OCI-LY1 (cell line): ENCODE measurements around the gene STK31.

Source experiments
- CTCF ChIP-seq: fragments of 200-600 bp; sonication (generic), shearing (Covaris generic); IDR thresholded peaks from 2 replicates; pipeline ENCODE4 v1.5.1; 2017; ENCODE audit warnings: mild to moderate bottlenecking, antibody characterized with exemption, low read length, moderate library complexity, mixed read lengths
- EZH2 ChIP-seq: fragments of 200-600 bp; sonication (generic), shearing (Covaris generic); IDR thresholded peaks from 2 replicates; pipeline ENCODE4 v1.8.0; 2017; ENCODE audit warnings: borderline replicate concordance, mixed run types, mild to moderate bottlenecking, antibody characterized with exemption, low read length, moderate library complexity, mixed read lengths

- TF ChIP-seq CTCF: no peak
- TF ChIP-seq EZH2: no peak
These were observed 55.9 kb downstream of the STK31 start for GRCh38 chr7:23765943-23766342.
